Spleen (tissue), 11 donors: Measurements from ENCODE around the gene KANSL1. TPM values are rescaled to one million over a fixed set of nuclear protein-coding genes. Genes with fewer than 3 reads are reported as not detected.
A peak's percentile ranks its signal among the peaks of the same experiment; 100 is the strongest.
"Not testable (repeated sequence)": the region's sequence is repeated elsewhere in the genome, so short reads cannot be mapped to it uniquely, and the experiment has no call there.

ENCODE experiments used
- DNase-seq: peaks from one replicate; pipeline ENCODE4 v3.0.0-alpha.2; 2020
- H3K27ac ChIP-seq, 8 donors: fragments of 200-600 bp; sonication (generic) in 7 of 8; 1 replicate in 4 of 8; 2 replicates in 4 of 8; pipeline versions ENCODE4 v1.5.0 to v1.8.0; 2016 to 2021; ENCODE audit warnings: inconsistent platforms in 4 of 8, mild to moderate bottlenecking in 4 of 8, moderate library complexity in 1 of 8
- H3K27me3 ChIP-seq, 7 donors: fragments of 200-600 bp; sonication (generic) in 6 of 7; replicated peaks in 1 of 7; 1 replicate in 4 of 7; 2 replicates in 3 of 7; pipeline versions ENCODE4 v1.5.0 to v1.8.0; 2016 to 2021; ENCODE audit warnings: inconsistent platforms in 3 of 7, mild to moderate bottlenecking in 1 of 7
- H3K36me3 ChIP-seq, 6 donors: fragments of 200-600 bp; sonication (generic) in 5 of 6; 1 replicate in 4 of 6; 2 replicates in 2 of 6; pipeline versions ENCODE4 v1.5.0 to v1.8.0; 2016 to 2021; ENCODE audit warnings: inconsistent platforms in 2 of 6
- H3K4me1 ChIP-seq, 6 donors: fragments of 200-600 bp; sonication (generic) in 5 of 6; 1 replicate in 3 of 6; 2 replicates in 3 of 6; pipeline versions ENCODE4 v1.5.0 to v1.8.0; 2016 to 2021; ENCODE audit warnings: inconsistent platforms in 3 of 6
- H3K4me3 ChIP-seq, 8 donors: fragments of 200-600 bp; sonication (generic) in 7 of 8; 1 replicate in 4 of 8; 2 replicates in 4 of 8; pipeline versions ENCODE4 v1.5.0 to v1.8.0; 2016 to 2021; ENCODE audit warnings: inconsistent platforms in 4 of 8, mild to moderate bottlenecking in 4 of 8, moderate library complexity in 2 of 8
- H3K9me3 ChIP-seq, 8 donors: fragments of 200-600 bp; sonication (generic) in 7 of 8; 1 replicate in 4 of 8; 2 replicates in 4 of 8; pipeline versions ENCODE4 v1.5.0 to v1.8.0; 2016 to 2021; ENCODE audit warnings: inconsistent platforms in 4 of 8
- POLR2A ChIP-seq, 3 donors: fragments of 450-650 bp; IDR thresholded peaks; one replicate each; pipeline ENCODE4 v1.5.1; 2017; ENCODE audit warnings: antibody characterized with exemption in 3 of 3, mild to moderate bottlenecking in 1 of 3
- POLR2AphosphoS5 ChIP-seq, 3 donors: sonication (generic); formaldehyde crosslinking; IDR thresholded peaks; one replicate each; pipeline ENCODE4 v1.5.1; 2017; ENCODE audit warnings: antibody characterized with exemption in 3 of 3
- WGBS, 5 donors: extraction: QIAGEN DNeasy Blood & Tissue Kit in 3 of 5; methylation state at CpG; one replicate each; pipeline versions ENCODE4 v1.1.5 to v1.1.7; 2013 to 2018; 5-methylcytosine and 5-hydroxymethylcytosine counted together
- intact Hi-C: fragments of 100-400 bp; cut with DNase I; formaldehyde crosslinking; loops from one replicate; pipeline ENCODE4 v1.15.0; 2023; ENCODE audit warnings: low total_unique reads
- polyA plus RNA-seq, 3 donors: library from polyadenylated mRNA; stranded (reverse); fragments of 200-250 nt; gene quantifications; one replicate each; pipeline ENCODE4 v1.2.1, GENCODE V29; 2013
- total RNA-seq, 7 donors: library from RNA; depleted of rRNA in 3 of 7; stranded (reverse); fragments of >200 nt in 3 of 7; fragmentation: NEBNext Ultra II Directional in 4 of 7; extraction: Animal tissue kit (Norgen Biotek cat#: 25700) in 4 of 7; gene quantifications; one replicate each; pipeline versions ENCODE4 v1.1.0 to v1.2.1, GENCODE V29; 2016 to 2021
- TF ChIP-seq, protein P1 (sequence below), 11 experiments: fragments of 200-600 bp in 7 of 11; fragments of 450-650 bp in 4 of 11; sonication (generic) in 4 of 11; IDR thresholded peaks in 8 of 11; conservative IDR thresholded peaks in 3 of 11; 1 replicate in 7 of 11; 2 replicates in 4 of 11; pipeline versions ENCODE4 v1.4.0 to v1.8.0; 2016 to 2021; ENCODE audit warnings: antibody characterized with exemption in 11 of 11, inconsistent platforms in 4 of 11, mild to moderate bottlenecking in 1 of 11
- donor health status: healthy with polysubstance abuse.
- donor health status: DM: no; HTN: no; CAD: no; lungs with moderate emphysema.
- donor health status: DM: no; HTN: no; CAD: no.
- donor health status: Bipolar disorder and iron deficiency.
- donor health status: healthy.
- donor health status: DM: no; HTN: no; CAD: no.
- donor health status: DM: yes; HTN: yes; CAD: no.

The KANSL1 gene
- total and polyA plus RNA-seq, 10 donors = 10.9 to 173 (median 116) TPM

DNA sequence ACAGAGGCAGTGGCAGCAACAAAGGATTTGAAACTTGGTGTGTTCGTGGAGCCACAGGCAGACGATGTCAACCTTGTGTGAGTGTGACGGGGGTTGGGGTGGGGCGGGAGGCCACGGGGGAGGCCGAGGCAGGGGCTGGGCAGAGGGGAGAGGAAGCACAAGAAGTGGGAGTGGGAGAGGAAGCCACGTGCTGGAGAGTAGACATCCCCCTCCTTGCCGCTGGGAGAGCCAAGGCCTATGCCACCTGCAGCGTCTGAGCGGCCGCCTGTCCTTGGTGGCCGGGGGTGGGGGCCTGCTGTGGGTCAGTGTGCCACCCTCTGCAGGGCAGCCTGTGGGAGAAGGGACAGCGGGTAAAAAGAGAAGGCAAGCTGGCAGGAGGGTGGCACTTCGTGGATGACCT, 168.6 kb downstream of the KANSL1 start:
- TF ChIP-seq, protein P1, sequence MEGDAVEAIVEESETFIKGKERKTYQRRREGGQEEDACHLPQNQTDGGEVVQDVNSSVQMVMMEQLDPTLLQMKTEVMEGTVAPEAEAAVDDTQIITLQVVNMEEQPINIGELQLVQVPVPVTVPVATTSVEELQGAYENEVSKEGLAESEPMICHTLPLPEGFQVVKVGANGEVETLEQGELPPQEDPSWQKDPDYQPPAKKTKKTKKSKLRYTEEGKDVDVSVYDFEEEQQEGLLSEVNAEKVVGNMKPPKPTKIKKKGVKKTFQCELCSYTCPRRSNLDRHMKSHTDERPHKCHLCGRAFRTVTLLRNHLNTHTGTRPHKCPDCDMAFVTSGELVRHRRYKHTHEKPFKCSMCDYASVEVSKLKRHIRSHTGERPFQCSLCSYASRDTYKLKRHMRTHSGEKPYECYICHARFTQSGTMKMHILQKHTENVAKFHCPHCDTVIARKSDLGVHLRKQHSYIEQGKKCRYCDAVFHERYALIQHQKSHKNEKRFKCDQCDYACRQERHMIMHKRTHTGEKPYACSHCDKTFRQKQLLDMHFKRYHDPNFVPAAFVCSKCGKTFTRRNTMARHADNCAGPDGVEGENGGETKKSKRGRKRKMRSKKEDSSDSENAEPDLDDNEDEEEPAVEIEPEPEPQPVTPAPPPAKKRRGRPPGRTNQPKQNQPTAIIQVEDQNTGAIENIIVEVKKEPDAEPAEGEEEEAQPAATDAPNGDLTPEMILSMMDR (IDR thresholded peaks at IDR 0.05 in 8 of 11, conservative IDR thresholded peaks at IDR 0.05 in 3 of 11) = no peak
- TF ChIP-seq POLR2AphosphoS5 (IDR thresholded peaks at IDR 0.05) = peak in 1 of 3 donors; percentile 37
- TF ChIP-seq POLR2A (IDR thresholded peaks at IDR 0.05) = no peak
- Histone ChIP-seq H3K4me1 (peaks cover 0 to 71% (median 47%) of the 10 kb centered on the region in 6 donors), H3K9me3 (no peaks in the 10 kb centered on the region), H3K27me3 (no peaks in the 10 kb centered on the region), H3K36me3 (peaks cover 0 to 63% (median 2%) of the 10 kb centered on the region in 6 donors), H3K4me3 (no peak overlapping the region), H3K27ac (peak overlapping the region in 2 of 8 donors; percentile 77)
- WGBS, 5 donors = 67 to 74% (median 68%) methylated on average over 10 to 14 of the region's 14 CpGs
- peak; percentile 54 for DNase-seq
- intact Hi-C loops = no loop called here

DNA sequence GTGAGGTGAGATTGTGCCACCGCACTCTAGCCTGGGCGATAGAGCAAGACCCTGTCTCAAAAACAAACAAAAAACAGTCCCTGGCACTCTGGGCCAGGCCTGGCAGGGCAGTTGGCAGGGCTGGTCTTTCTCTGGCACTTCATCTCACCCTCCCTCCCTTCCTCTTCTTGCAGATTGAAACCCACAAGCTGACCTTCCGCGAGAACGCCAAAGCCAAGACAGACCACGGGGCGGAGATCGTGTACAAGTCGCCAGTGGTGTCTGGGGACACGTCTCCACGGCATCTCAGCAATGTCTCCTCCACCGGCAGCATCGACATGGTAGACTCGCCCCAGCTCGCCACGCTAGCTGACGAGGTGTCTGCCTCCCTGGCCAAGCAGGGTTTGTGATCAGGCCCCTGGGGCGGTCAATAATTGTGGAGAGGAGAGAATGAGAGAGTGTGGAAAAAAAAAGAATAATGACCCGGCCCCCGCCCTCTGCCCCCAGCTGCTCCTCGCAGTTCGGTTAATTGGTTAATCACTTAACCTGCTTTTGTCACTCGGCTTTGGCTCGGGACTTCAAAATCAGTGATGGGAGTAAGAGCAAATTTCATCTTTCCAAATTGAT, 169.3 kb downstream of the KANSL1 start:
- peak; percentile 67 for DNase-seq
- 91 to 95% (median 91%) methylated on average over 24 of the region's 24 CpGs for WGBS, 5 donors
- no peaks in the 10 kb centered on the region for H3K27me3 ChIP-seq
- intact Hi-C loops = no loop called here
- no peak overlapping the region for H3K27ac ChIP-seq
- H3K4me1 ChIP-seq = peaks cover 0 to 69% (median 48%) of the 10 kb centered on the region in 6 donors
- peaks cover 0 to 56% (median 2%) of the 10 kb centered on the region in 6 donors for H3K36me3 ChIP-seq
- TF ChIP-seq POLR2AphosphoS5 (IDR thresholded peaks at IDR 0.05) = peak in 1 of 3 donors; percentile 14
- TF ChIP-seq POLR2A (IDR thresholded peaks at IDR 0.05) = no peak
- TF ChIP-seq, protein P1 (IDR thresholded peaks at IDR 0.05 in 8 of 11, conservative IDR thresholded peaks at IDR 0.05 in 3 of 11) = no peak
- no peaks in the 10 kb centered on the region for H3K9me3 ChIP-seq
- H3K4me3 ChIP-seq = no peak overlapping the region

DNA sequence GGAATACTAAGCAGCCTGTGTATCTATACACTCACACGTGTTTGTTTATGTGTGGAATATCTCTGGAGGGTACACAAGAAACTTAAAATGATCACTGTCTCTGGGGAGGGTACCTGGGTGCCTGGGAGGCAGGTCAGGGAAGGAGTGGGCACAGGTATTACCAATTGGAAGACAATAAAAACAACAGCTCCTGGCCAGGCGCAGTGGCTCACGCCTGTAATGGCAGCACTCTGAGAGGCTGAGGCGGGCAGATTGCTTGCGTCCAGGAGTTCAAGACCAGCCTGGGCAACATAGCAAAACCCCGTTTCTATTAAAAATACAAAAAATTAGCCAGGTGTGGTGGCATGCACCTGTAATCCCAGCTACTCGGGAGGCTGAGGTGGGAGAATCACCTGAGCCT, 169.9 kb downstream of the KANSL1 start:
- H3K9me3 ChIP-seq, H3K4me3 ChIP-seq, H3K27me3 ChIP-seq, intact Hi-C loops, H3K27ac ChIP-seq: not testable (repeated sequence)
- H3K36me3 ChIP-seq = peaks cover 0 to 51% (median 2%) of the 10 kb centered on the region in 6 donors
- peaks cover 0 to 65% (median 43%) of the 10 kb centered on the region in 6 donors for H3K4me1 ChIP-seq
- 92 to 96% (median 94%) methylated on average over 7 of the region's 7 CpGs for WGBS, 5 donors
- DNase-seq = peak; percentile 56

DNA sequence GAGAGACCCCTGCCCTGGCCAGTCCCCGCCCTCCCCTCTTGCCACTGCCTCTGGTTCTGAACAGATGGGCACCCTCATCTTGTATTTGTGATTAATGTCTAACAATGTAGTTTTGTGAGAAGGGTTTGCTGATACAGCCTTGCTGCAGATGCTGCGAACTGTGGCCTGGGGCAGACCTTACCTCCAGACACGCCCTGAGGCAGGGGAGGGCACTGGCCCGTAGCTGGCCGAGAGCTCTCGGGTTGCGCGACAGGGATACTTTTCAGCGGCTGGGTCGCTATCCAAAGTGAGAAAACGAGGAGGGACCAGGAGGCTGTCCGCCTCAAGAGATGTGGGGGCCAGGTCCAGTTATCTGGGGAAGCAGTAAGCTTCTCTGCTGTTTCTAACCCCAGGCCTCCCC, 172.2 kb downstream of the KANSL1 start:
- peaks cover 0 to 47% (median 22%) of the 10 kb centered on the region in 6 donors for H3K4me1 ChIP-seq
- intact Hi-C loops = no loop called here
- no peaks in the 10 kb centered on the region for H3K9me3 ChIP-seq
- DNase-seq = peak; percentile 71
- 93 to 98% (median 94%) methylated on average over 11 to 12 of the region's 12 CpGs for WGBS, 5 donors
- no peak overlapping the region for H3K4me3 ChIP-seq
- H3K36me3 ChIP-seq = peaks cover 0 to 27% (median 0%) of the 10 kb centered on the region in 6 donors
- TF ChIP-seq POLR2AphosphoS5 (IDR thresholded peaks at IDR 0.05) (no peak), POLR2A (IDR thresholded peaks at IDR 0.05) (no peak)
- TF ChIP-seq, protein P1 (IDR thresholded peaks at IDR 0.05 in 8 of 11, conservative IDR thresholded peaks at IDR 0.05 in 3 of 11) = no peak
- peak overlapping the region; percentile 41 to 80 (median 72) for H3K27ac ChIP-seq
- H3K27me3 ChIP-seq = no peaks in the 10 kb centered on the region
